ENCODE results near the gene DXO. TPM values are rescaled to one million over a fixed set of nuclear protein-coding genes. Genes with fewer than 3 reads are reported as not detected.

DXO gene
- total and polyA plus RNA-seq, 4 donors, result 4.5 to 11.0 (median 9.3) TPM

- Histone ChIP-seq H3K36me3 (ENCODE audit: control insufficient read depth in 4 of 4, insufficient read depth in 3 of 4, low read depth in 1 of 4, low read length in 3 of 4) (peaks cover 0 to 6% (median under 1%) of the 10 kb centered on the region in 4 donors), H3K9ac (ENCODE audit: low read depth in 1 of 2, low read length in 2 of 2) (peak within 1 kb of the TSS; percentile 90 to 96), H3K27ac (ENCODE audit: low read depth in 1 of 2, low read length in 2 of 2) (peak within 1 kb of the TSS; percentile 95 to 96), H3K4me3 (ENCODE audit: low read depth in 1 of 3, low read length in 3 of 3) (peak within 1 kb of the TSS; percentile 57 to 93 (median 89)), H3K27me3 (ENCODE audit: control insufficient read depth in 4 of 4, insufficient read depth in 4 of 4, low read length in 3 of 4) (no peaks in the 10 kb centered on the region), H3K9me3 (ENCODE audit: control insufficient read depth in 4 of 4, low read length in 3 of 4) (no peaks in the 10 kb centered on the region), H3K4me1 (ENCODE audit: control insufficient read depth in 4 of 4, insufficient read depth in 4 of 4, low read length in 3 of 4) (peaks cover 4 to 25% (median 14%) of the 10 kb centered on the region in 4 donors)
- peak; percentile 62 for DNase-seq (ENCODE audit: low spot score)
- 23% methylated on average over 11 of the region's 11 CpGs for WGBS
- TF ChIP-seq RXRA (IDR thresholded peaks at IDR 0.05) (peak; percentile 87 to 89), ZBTB33 (IDR thresholded peaks at IDR 0.05) (peak; percentile 94), RAD21 (IDR thresholded peaks at IDR 0.05) (peak in 1 of 2 donors; percentile 30), TAF1 (conservative IDR thresholded peaks at IDR 0.05) (peak; percentile 50), FOXA2 (IDR thresholded peaks at IDR 0.05) (peak; percentile 92), HNF4G (IDR thresholded peaks at IDR 0.05) (peak; percentile 61), YY1 (IDR thresholded peaks at IDR 0.05) (peak; percentile 56), SP1 (IDR thresholded peaks at IDR 0.05) (peak; percentile 98), JUND (IDR thresholded peaks at IDR 0.05) (peak; percentile 64 to 82), NR2F2 (IDR thresholded peaks at IDR 0.05) (peak; percentile 59), HNF4A (conservative IDR thresholded peaks at IDR 0.05) (peak; percentile 90 to 92), REST (IDR thresholded peaks at IDR 0.05) (peak; percentile 71), GABPA (IDR thresholded peaks at IDR 0.05 in 1 of 2, conservative IDR thresholded peaks at IDR 0.05 in 1 of 2) (peak in 1 of 2 donors; percentile 68), MAX (IDR thresholded peaks at IDR 0.05) (peak; percentile 93), ATF3 (IDR thresholded peaks at IDR 0.05) (peak; percentile 56), EGR1 (IDR thresholded peaks at IDR 0.05; ENCODE audit: low read depth in 2 of 2) (peak; percentile 34 to 67), CTCF (IDR thresholded peaks at IDR 0.05; ENCODE audit: low read depth, low read length, missing input control) (no peak), FOXA1 (IDR thresholded peaks at IDR 0.05) (peak; percentile 86)
Measured at GRCh38 chr6:31927242-31927862, 44.6 kb downstream of the DXO start, which contains the start of gene C2. C2 (plus strand) TSS chr6:31927717; CDS start chr6:31927753, 36 bp downstream.
